Mucosa of descending colon (tissue), 3 donors: Measurements from ENCODE around the gene RETREG2. TPM values are rescaled to one million over a fixed set of nuclear protein-coding genes. Genes with fewer than 3 reads are reported as not detected.

Source experiments
- ATAC-seq: fragments of 200-7000 bp; cut with Tn5 transposase; one replicate; pipeline ENCODE4 v1.9.1; 2020; ENCODE audit warnings: mild to moderate bottlenecking, moderate library complexity
- DNase-seq, 3 donors: peaks; one replicate each; pipeline ENCODE4 v3.0.0-alpha.2; 2020
- H3K36me3 ChIP-seq: fragments of 200-600 bp; one replicate; pipeline ENCODE4 v1.8.0; 2021; ENCODE audit warnings: low read depth, mild to moderate bottlenecking
- H3K4me1 ChIP-seq: fragments of 200-600 bp; one replicate; pipeline ENCODE4 v1.8.0; 2021; ENCODE audit warnings: low read depth, mild to moderate bottlenecking
- H3K4me3 ChIP-seq: fragments of 200-600 bp; one replicate; pipeline ENCODE4 v1.8.0; 2021; ENCODE audit warnings: mild to moderate bottlenecking
- H3K9me3 ChIP-seq: fragments of 200-600 bp; one replicate; pipeline ENCODE4 v1.8.0; 2021; ENCODE audit warnings: mild to moderate bottlenecking
- CTCF ChIP-seq: fragments of 200-600 bp; IDR thresholded peaks from one replicate; pipeline ENCODE4 v1.8.0; 2022; ENCODE audit warnings: antibody characterized with exemption, mild to moderate bottlenecking
- intact Hi-C, 2 donors: fragments of 100-400 bp; cut with DNase I in 1 of 2; cut with micrococcal nuclease in 1 of 2; formaldehyde crosslinking; loops; one replicate each; pipeline versions ENCODE4 v1.11.0 to v1.11.1; 2022; cut with DNase I, micrococcal nuclease
- total RNA-seq, 3 donors: library from RNA; stranded (reverse); fragmentation: NEBNext Ultra II Directional in 2 of 3; extraction: Animal tissue kit (Norgen Biotek cat#: 25700) in 2 of 3; gene quantifications; one replicate each; pipeline versions ENCODE4 v1.2.1 to v1.2.4, GENCODE V29; 2021 to 2023
- donor health status: DM: no; HTN: no; CAD: no; lungs with moderate emphysema.
- donor health status: DM: no; HTN: no; CAD: no.
- donor health status: DM: no; HTN: yes; CAD: no.

The RETREG2 gene
- total RNA-seq, 3 donors from 2014 or later, result 110 to 159 (median 110) TPM

- H3K9me3 ChIP-seq, result no peaks in the 10 kb centered on the region
- no peaks in the 10 kb centered on the region for H3K36me3 ChIP-seq
- peaks cover 14% of the 10 kb centered on the region for H3K4me1 ChIP-seq
- intact Hi-C loops, result no loop called here
- TF ChIP-seq CTCF, result no peak
- peak; percentile 97 for DNase-seq
- peak within 1 kb of the TSS; percentile 44 for H3K4me3 ChIP-seq
- ATAC-seq, result peak; percentile 97
Observed at GRCh38 chr2:219206328-219207133, 28.5 kb downstream of the RETREG2 start, which contains the start of gene ZFAND2B. ZFAND2B (plus strand) TSS chr2:219206782; CDS start chr2:219206988, 206 bp downstream.

- no peaks in the 10 kb centered on the region for H3K9me3 ChIP-seq
- TF ChIP-seq CTCF, result no peak
- H3K4me1 ChIP-seq, result peaks cover 14% of the 10 kb centered on the region
- intact Hi-C loops, result no loop called here
- H3K4me3 ChIP-seq, result peak overlapping the region; percentile 44
- ATAC-seq, result no peak
- no peaks in the 10 kb centered on the region for H3K36me3 ChIP-seq
- no peak for DNase-seq
Observed at GRCh38 chr2:219207134-219207883, 29.2 kb downstream of the RETREG2 start.

GRCh38 chr2:219207884-219208740 lies 30.0 kb downstream of the RETREG2 start:
- H3K9me3 ChIP-seq, result no peaks in the 10 kb centered on the region
- DNase-seq, result no peak
- H3K4me3 ChIP-seq, result no peak overlapping the region
- no peak for ATAC-seq
- no peaks in the 10 kb centered on the region for H3K36me3 ChIP-seq
- TF ChIP-seq CTCF, result no peak
- H3K4me1 ChIP-seq, result peaks cover 14% of the 10 kb centered on the region
- intact Hi-C loops, result no loop called here

- no peak for TF ChIP-seq CTCF
- no peak overlapping the region for H3K4me3 ChIP-seq
- H3K36me3 ChIP-seq, result no peaks in the 10 kb centered on the region
- no peak for ATAC-seq
- intact Hi-C loops, result loop anchor here in 1 of 2 donors (10.0 kb wide), 1 partner anchor 45 kb away; the partner anchor contains the start of gene NHEJ1
- H3K4me1 ChIP-seq, result peaks cover 14% of the 10 kb centered on the region
- DNase-seq, result no peak
- H3K9me3 ChIP-seq, result no peaks in the 10 kb centered on the region
Observed at GRCh38 chr2:219209236-219210195, 31.4 kb downstream of the RETREG2 start.
